ENCODE data around the gene PDE3B.

DNA sequence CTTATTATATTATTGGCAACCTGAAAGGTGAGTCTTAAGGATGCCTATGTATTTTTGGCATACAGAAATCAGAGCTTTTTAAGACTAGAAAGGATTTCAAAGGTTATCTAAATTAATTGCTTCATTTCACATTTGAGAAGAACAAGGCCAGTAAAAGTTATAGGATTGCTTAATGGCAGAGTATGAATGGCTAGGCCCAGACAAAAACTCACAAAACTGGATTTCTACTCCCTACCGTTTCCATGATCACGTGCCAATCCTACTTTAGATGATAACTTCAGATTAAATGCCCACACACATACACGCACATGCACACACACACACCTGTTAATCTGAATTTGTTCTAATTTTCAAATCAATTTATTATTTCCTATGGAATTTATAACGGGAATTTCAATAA is 1.8 kb upstream of the PDE3B start:
- TF ChIP-seq, protein P1, sequence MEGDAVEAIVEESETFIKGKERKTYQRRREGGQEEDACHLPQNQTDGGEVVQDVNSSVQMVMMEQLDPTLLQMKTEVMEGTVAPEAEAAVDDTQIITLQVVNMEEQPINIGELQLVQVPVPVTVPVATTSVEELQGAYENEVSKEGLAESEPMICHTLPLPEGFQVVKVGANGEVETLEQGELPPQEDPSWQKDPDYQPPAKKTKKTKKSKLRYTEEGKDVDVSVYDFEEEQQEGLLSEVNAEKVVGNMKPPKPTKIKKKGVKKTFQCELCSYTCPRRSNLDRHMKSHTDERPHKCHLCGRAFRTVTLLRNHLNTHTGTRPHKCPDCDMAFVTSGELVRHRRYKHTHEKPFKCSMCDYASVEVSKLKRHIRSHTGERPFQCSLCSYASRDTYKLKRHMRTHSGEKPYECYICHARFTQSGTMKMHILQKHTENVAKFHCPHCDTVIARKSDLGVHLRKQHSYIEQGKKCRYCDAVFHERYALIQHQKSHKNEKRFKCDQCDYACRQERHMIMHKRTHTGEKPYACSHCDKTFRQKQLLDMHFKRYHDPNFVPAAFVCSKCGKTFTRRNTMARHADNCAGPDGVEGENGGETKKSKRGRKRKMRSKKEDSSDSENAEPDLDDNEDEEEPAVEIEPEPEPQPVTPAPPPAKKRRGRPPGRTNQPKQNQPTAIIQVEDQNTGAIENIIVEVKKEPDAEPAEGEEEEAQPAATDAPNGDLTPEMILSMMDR (optimal IDR thresholded peaks at IDR 0.05 in 1 of 3, IDR thresholded peaks at IDR 0.05 in 1 of 3, conservative IDR thresholded peaks at IDR 0.05 in 1 of 3; ENCODE audit: extremely low read depth in 1 of 3, insufficient read depth in 2 of 3, low read length in 3 of 3): no peak
- TF ChIP-seq EZH2 (IDR thresholded peaks at IDR 0.05; ENCODE audit: low read length): no peak

Data from keratinocyte (primary cell).